Naive thymus-derived CD4-positive, alpha-beta T cell (primary cell): ENCODE data around the gene FARSA. TPM values are rescaled to one million over a fixed set of nuclear protein-coding genes. Genes with fewer than 3 reads are reported as not detected.
A peak's percentile ranks its signal among the peaks of the same experiment; 100 is the strongest.
"Not testable (repeated sequence)": the region's sequence is repeated elsewhere in the genome, so short reads cannot be mapped to it uniquely, and the experiment has no call there.

Source experiments
- ATAC-seq: fragments of 150-1000 bp; cut with Tn5 transposase; 2 replicates; pipeline ENCODE4 v1.10.0; 2021; ENCODE audit warnings: mild to moderate bottlenecking, moderate library complexity
- CTCF ChIA-PET: fragments of 350-600 bp; sonication (Branson Sonifier 250); formaldehyde crosslinking; loops from one replicate; lab custom pipeline; 2021; ENCODE audit warnings: antibody characterized with exemption; lab: Charles Lee
- POLR2A ChIA-PET: fragments of 350-600 bp; sonication (Branson Sonifier 250); formaldehyde crosslinking; loops from one replicate; lab custom pipeline; 2021; ENCODE audit warnings: antibody characterized with exemption, inconsistent platforms; lab: Charles Lee
- DNase-seq, 9 donors: peaks; one replicate each; pipeline versions ENCODE4 v3.0.0 to v3.0.0-alpha.2; 2020 to 2022; ENCODE audit warnings: mixed read lengths in 1 of 9
- H3K27ac ChIP-seq: one replicate; pipeline ENCODE4 v1.7.0; 2013; ENCODE audit warnings: mild to moderate bottlenecking, low read depth, low read length, moderate library complexity
- H3K27me3 ChIP-seq, 2 donors: one replicate each; pipeline ENCODE4 v1.7.0; 2013; ENCODE audit warnings: low read length in 2 of 2, mild to moderate bottlenecking in 2 of 2, moderate library complexity in 2 of 2; ENCODE audit not compliant: control insufficient read depth in 2 of 2, insufficient read depth in 2 of 2
- H3K36me3 ChIP-seq, 3 experiments: 1 replicate in 2 of 3; 2 replicates in 1 of 3; pipeline ENCODE4 v1.7.0; 2013; ENCODE audit warnings: low read length in 3 of 3, mild to moderate bottlenecking in 3 of 3, moderate library complexity in 1 of 3; ENCODE audit not compliant: insufficient read depth in 3 of 3, control insufficient read depth in 2 of 3
- H3K4me1 ChIP-seq, 2 donors: one replicate each; pipeline ENCODE4 v1.7.0; 2013; ENCODE audit warnings: low read length in 2 of 2, mild to moderate bottlenecking in 2 of 2, moderate library complexity in 1 of 2; ENCODE audit not compliant: control insufficient read depth in 2 of 2, insufficient read depth in 2 of 2
- H3K4me3 ChIP-seq: 2 replicates; pipeline ENCODE4 v1.7.0; 2013; ENCODE audit warnings: mild to moderate bottlenecking, low read length
- H3K9me3 ChIP-seq, 3 experiments: 1 replicate in 2 of 3; 2 replicates in 1 of 3; pipeline ENCODE4 v1.7.0; 2013; ENCODE audit warnings: low read length in 3 of 3; ENCODE audit not compliant: control insufficient read depth in 2 of 3
- H3K27ac Mint-ChIP-seq, 9 donors: one replicate each; pipeline ENCODE4 v1.8.0; 2020 to 2022; ENCODE audit warnings: mixed read lengths in 9 of 9, mild to moderate bottlenecking in 8 of 9, moderate library complexity in 5 of 9, inconsistent platforms in 2 of 9
- H3K27me3 Mint-ChIP-seq, 5 donors: one replicate each; pipeline ENCODE4 v1.8.0; 2021 to 2022; ENCODE audit warnings: mixed read lengths in 5 of 5, mild to moderate bottlenecking in 1 of 5
- H3K36me3 Mint-ChIP-seq, 5 donors: one replicate each; pipeline ENCODE4 v1.8.0; 2020 to 2022; ENCODE audit warnings: mixed read lengths in 5 of 5, mild to moderate bottlenecking in 3 of 5, inconsistent platforms in 1 of 5
- H3K4me1 Mint-ChIP-seq, 7 donors: one replicate each; pipeline ENCODE4 v1.8.0; 2020 to 2022; ENCODE audit warnings: mixed read lengths in 7 of 7, mild to moderate bottlenecking in 3 of 7, inconsistent platforms in 1 of 7
- H3K4me3 Mint-ChIP-seq, 10 donors: one replicate each; pipeline ENCODE4 v1.8.0; 2020 to 2022; ENCODE audit warnings: mild to moderate bottlenecking in 10 of 10, mixed read lengths in 10 of 10, moderate library complexity in 6 of 10, inconsistent platforms in 2 of 10
- H3K9me3 Mint-ChIP-seq, 11 donors: one replicate each; pipeline ENCODE4 v1.8.0; 2020 to 2022; ENCODE audit warnings: mixed read lengths in 11 of 11, mild to moderate bottlenecking in 4 of 11, inconsistent platforms in 1 of 11, moderate library complexity in 1 of 11
- intact Hi-C, 2 donors: fragments of 100-400 bp; cut with micrococcal nuclease; formaldehyde crosslinking; loops; one replicate each; pipeline ENCODE4 v1.15.1; 2023
- polyA plus RNA-seq, 2 donors: library from polyadenylated mRNA; unstranded; fragments of 300-500 nt; fragmentation: Illumina TruSeq; gene quantifications; one replicate each; pipeline ENCODE4 v1.2.3, GENCODE V29; 2021
- total RNA-seq, 6 experiments: library from RNA in 5 of 6; stranded (reverse) in 5 of 6; gene quantifications; 1 replicate in 5 of 6; 2 replicates in 1 of 6; pipeline ENCODE4 v1.2.3 and lab custom pipeline; 2021 to 2026

The FARSA gene
- total RNA-seq (100 to 1,000 TPM in 1 of 5 experiments, 10 to 100 TPM in 4; 25.9 to 109 (median 52.6) TPM), polyA plus RNA-seq (10 to 100 TPM; 58.0 to 88.3 TPM), total RNA-seq (lab: John Stamatoyannopoulos, UW) (32.6 reads per million, percentile 62 among the genes with 10 or more reads in this experiment)

DNA sequence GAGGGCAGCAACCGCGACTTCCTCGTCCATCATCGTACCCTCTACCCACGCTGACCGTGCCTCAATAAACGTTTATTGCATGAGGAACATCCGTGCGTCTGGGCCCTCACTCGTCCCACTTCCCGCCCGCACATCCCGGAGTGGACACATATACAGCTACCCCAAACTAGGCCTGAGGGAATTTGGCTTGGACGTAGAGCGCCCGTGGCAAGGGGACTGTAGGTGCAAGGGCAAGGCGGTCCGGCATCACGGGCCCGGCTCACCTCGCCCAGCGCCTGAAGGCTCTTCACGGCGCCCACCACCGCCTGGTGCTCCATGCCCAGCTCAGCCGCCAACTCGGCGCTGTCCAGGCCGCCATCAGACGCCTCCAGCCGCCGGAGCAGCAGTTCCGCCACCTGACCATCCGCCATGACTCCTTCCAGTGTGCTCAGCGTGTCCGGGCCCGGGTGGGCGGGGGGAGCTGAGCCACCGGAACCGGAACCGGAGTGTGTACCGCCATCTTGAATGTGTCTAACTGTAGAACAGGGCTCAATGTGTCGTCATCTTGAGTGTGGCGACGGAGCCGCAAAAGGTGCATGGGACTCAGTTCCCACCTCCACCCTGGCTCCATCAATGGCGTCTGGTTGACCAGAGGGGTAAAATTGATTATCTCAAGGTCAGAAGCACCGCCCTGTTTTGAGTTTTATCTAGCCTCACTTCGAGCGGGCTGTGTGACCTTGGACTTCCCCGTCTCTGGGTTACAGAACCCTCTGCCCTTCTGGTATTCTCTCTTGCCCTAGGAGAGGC, at the start of gene FARSA:
Gene FARSA (minus strand): TSS at position 425 of the 786 bp plus-strand sequence. CDS start 15 bp downstream, at position 410.
- peak; percentile 61 to 89 (median 80) for DNase-seq
- H3K4me1 ChIP-seq: peaks cover 23 to 31% of the 10 kb centered on the region in 2 donors
- H3K27me3 ChIP-seq: no peaks in the 10 kb centered on the region
- CTCF ChIA-PET: interaction anchor here (1.0 to 1.9 kb wide), 4 partner anchors 12 to 85 kb away, joined by 3 to 5 read pairs (median 3); no protein-coding TSS in a partner anchor
- Mint-ChIP-seq H3K36me3 (peaks cover 0 to 18% (median 5%) of the 10 kb centered on the region in 5 donors), H3K4me1 (peaks cover 27 to 56% (median 41%) of the 10 kb centered on the region in 7 donors), H3K27me3 (no peaks in the 10 kb centered on the region), H3K4me3 (peak within 1 kb of the TSS; percentile 88 to 99 (median 98)), H3K27ac (peak within 1 kb of the TSS; percentile 88 to 96 (median 92)), H3K9me3 (peaks cover 0 to 4% (median 0%) of the 10 kb centered on the region in 11 donors)
- H3K9me3 ChIP-seq: no peaks in the 10 kb centered on the region
- intact Hi-C loops: loop anchor here (1.0 to 10.0 kb wide), 8 partner anchors 12 to 1429 kb away; partner anchors contain the start of genes GCDH (in 2 of the 2), SYCE2 (in 2 of the 2), GADD45GIP1 (in 1 of the 2) and RAD23A (in 1 of the 2)
- peaks cover 0 to 28% (median 12%) of the 10 kb centered on the region in 3 experiments for H3K36me3 ChIP-seq
- POLR2A ChIA-PET: interaction anchor here (1.1 to 3.1 kb wide), 12 partner anchors 11 to 51 kb away, joined by 3 to 33 read pairs (median 6); partner anchors contain the start of genes GCDH, RAD23A and SYCE2
- H3K27ac ChIP-seq: peak within 1 kb of the TSS; percentile 76
- H3K4me3 ChIP-seq: peak within 1 kb of the TSS; percentile 96
- peak; percentile 73 for ATAC-seq

DNA sequence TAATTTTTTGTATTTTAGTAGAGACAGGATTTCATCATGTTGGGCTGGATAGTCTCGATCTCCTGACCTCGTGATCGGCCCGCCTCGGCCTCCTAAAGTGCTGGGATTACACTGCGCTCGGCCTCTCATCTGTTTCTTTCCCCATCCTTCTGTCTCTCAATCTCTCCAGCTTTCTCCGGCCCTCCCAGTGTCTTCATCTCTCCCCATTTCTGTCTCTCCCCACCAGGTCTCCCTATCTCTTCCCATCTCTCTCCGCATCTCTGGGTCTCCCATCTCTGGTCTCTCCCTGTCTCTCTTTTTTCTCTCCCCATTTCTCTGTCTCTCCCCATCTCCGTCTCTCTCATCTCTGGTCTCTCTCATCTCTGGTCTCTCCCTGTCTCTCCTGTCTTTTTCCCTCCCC, 49.6 kb upstream of the FARSA start:
- H3K4me3 Mint-ChIP-seq: no peak overlapping the region
- peaks cover 0 to 13% (median 2%) of the 10 kb centered on the region in 5 donors for H3K27me3 Mint-ChIP-seq
- no peaks in the 10 kb centered on the region for H3K36me3 Mint-ChIP-seq
- ATAC-seq (no peak), DNase-seq (no peak)
- intact Hi-C loops: loop anchor here (1.0 to 2.0 kb wide), 4 partner anchors 48 to 110 kb away; no protein-coding TSS in a partner anchor
- POLR2A ChIA-PET: interaction anchor here (1.1 kb wide), 1 partner anchor 113 kb away, joined by 3 read pairs; no protein-coding TSS in a partner anchor
- no peaks in the 10 kb centered on the region for H3K36me3 ChIP-seq
- H3K27ac Mint-ChIP-seq: no peak overlapping the region
- H3K9me3 Mint-ChIP-seq: peaks cover 0 to 2% (median 0%) of the 10 kb centered on the region in 11 donors
- H3K4me1 ChIP-seq: peaks cover 6 to 16% of the 10 kb centered on the region in 2 donors
- no peak overlapping the region for H3K4me3 ChIP-seq
- H3K27ac ChIP-seq: peak overlapping the region; percentile 32
- H3K4me1 Mint-ChIP-seq: peaks cover 0 to 9% (median 0%) of the 10 kb centered on the region in 7 donors
- no peaks in the 10 kb centered on the region for H3K27me3 ChIP-seq
- no peaks in the 10 kb centered on the region for H3K9me3 ChIP-seq
- CTCF ChIA-PET: interaction anchor here (1.0 kb wide), 1 partner anchor 74 kb away, joined by 3 read pairs; no protein-coding TSS in a partner anchor

DNA sequence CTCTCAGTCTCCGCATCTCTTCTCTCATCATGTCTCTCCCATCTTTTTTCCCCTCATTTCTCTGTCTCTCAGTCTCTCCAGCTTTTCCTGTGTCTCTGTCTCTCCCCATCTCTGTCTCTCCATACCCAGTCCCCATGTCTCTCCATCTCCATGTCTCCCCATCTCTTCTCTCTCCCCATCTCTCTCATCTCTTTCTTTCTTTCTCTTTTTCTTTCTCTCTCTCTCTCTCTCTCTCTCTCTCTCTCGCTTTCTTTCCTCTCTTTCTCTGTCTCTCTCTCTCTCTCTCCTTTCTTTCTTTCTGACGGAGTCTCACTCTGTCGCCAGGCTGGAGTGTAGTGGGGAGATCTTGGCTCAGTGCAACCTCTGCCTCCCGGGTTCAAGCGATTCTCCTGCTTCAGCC, 49.1 kb upstream of the FARSA start:
- DNase-seq (no peak), ATAC-seq (no peak)
- intact Hi-C loops: loop anchor here (1.0 to 2.0 kb wide), 4 partner anchors 48 to 111 kb away; no protein-coding TSS in a partner anchor
- Mint-ChIP-seq H3K27me3 (peaks cover 2 to 17% (median 6%) of the 10 kb centered on the region in 5 donors), H3K9me3 (peaks cover 0 to 2% (median 0%) of the 10 kb centered on the region in 11 donors), H3K4me3 (no peak overlapping the region), H3K36me3 (no peaks in the 10 kb centered on the region), H3K27ac (no peak overlapping the region), H3K4me1 (peaks cover 2 to 13% (median 4%) of the 10 kb centered on the region in 7 donors)
- H3K27ac ChIP-seq: no peak overlapping the region
- H3K9me3 ChIP-seq: no peaks in the 10 kb centered on the region
- POLR2A ChIA-PET: interaction anchor here (0.9 to 1.1 kb wide), 2 partner anchors 113 to 169 kb away, joined by 3 read pairs; no protein-coding TSS in a partner anchor
- H3K4me3 ChIP-seq: no peak overlapping the region
- peaks cover 6 to 19% of the 10 kb centered on the region in 2 donors for H3K4me1 ChIP-seq
- CTCF ChIA-PET: no interaction called here
- H3K36me3 ChIP-seq: no peaks in the 10 kb centered on the region
- no peaks in the 10 kb centered on the region for H3K27me3 ChIP-seq

- intact Hi-C loops: loop anchor here (2.0 to 5.0 kb wide), 3 partner anchors 283 to 607 kb away; no protein-coding TSS in a partner anchor
- ChIA-PET POLR2A (interaction anchor here (0.6 to 1.4 kb wide), 4 partner anchors 107 to 137 kb away, joined by 3 to 4 read pairs (median 3); no protein-coding TSS in a partner anchor), CTCF (interaction anchor here (0.6 to 5.9 kb wide), 5 partner anchors 82 to 683 kb away, joined by 3 to 75 read pairs (median 5); partner anchors contain the start of genes IER2 and STX10)
- no peak for ATAC-seq
- Mint-ChIP-seq H3K27ac (no peak overlapping the region), H3K4me1 (peaks cover 2 to 7% (median 5%) of the 10 kb centered on the region in 7 donors), H3K4me3 (no peak overlapping the region), H3K9me3 (peaks cover 0 to 2% (median 0%) of the 10 kb centered on the region in 11 donors), H3K36me3 (no peaks in the 10 kb centered on the region), H3K27me3 (peaks cover 4 to 21% (median 16%) of the 10 kb centered on the region in 5 donors)
- Histone ChIP-seq H3K27ac (no peak overlapping the region), H3K36me3 (no peaks in the 10 kb centered on the region), H3K4me3 (no peak overlapping the region), H3K27me3 (no peaks in the 10 kb centered on the region), H3K4me1 (peaks cover 6 to 19% of the 10 kb centered on the region in 2 donors), H3K9me3 (no peaks in the 10 kb centered on the region)
- no peak for DNase-seq
These were observed 46.5 kb upstream of the FARSA start for GRCh38 chr19:12979974-12980373.

DNA sequence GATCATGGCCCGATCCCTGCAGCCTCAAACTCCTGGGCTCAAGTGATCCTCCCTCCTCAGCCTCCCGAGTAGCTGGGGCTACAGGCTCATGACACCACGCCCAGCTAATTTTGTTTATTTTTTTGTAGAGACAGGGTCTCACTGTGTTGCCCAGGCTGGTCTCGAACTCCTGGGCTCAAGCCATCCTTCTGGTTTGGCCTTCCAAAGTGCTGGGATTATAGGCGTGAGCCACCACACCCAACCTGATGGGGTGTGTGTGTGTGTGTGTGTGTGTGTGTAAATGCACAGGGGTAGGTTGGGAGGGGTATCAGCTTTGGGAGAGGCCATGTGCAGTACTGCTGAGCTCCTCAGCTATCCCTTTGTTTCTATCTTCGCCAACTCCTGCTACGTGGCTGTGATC, 42.6 kb upstream of the FARSA start:
- H3K4me3 Mint-ChIP-seq, H3K36me3 Mint-ChIP-seq, POLR2A ChIA-PET, ATAC-seq, H3K4me3 ChIP-seq, H3K27ac ChIP-seq, DNase-seq, H3K36me3 ChIP-seq, H3K4me1 ChIP-seq, H3K27me3 ChIP-seq, H3K9me3 ChIP-seq, H3K9me3 Mint-ChIP-seq, H3K4me1 Mint-ChIP-seq, H3K27ac Mint-ChIP-seq: not testable (repeated sequence)
- H3K27me3 Mint-ChIP-seq: peaks cover 7 to 21% (median 16%) of the 10 kb centered on the region in 5 donors
- intact Hi-C loops: loop anchor here (5.0 kb wide), 2 partner anchors 301 to 611 kb away; no protein-coding TSS in a partner anchor
- CTCF ChIA-PET: interaction anchor here (0.7 to 5.9 kb wide), 11 partner anchors 8 to 614 kb away, joined by 3 to 75 read pairs (median 4); no protein-coding TSS in a partner anchor
